ENCODE data around the gene OPCML. TPM values are rescaled to one million over a fixed set of nuclear protein-coding genes. Genes with fewer than 3 reads are reported as not detected.

The OPCML gene
- total and polyA plus RNA-seq, 2 donors = 0.06 to 2.3 TPM

GRCh38 chr11:132539590-132540368 is 992.5 kb downstream of the OPCML start:
- DNase-seq (ENCODE audit: extremely low spot score) = no peak
- no peaks in the 10 kb centered on the region for H3K4me1 ChIP-seq (ENCODE audit: insufficient read depth)
- no peak overlapping the region for H3K27ac ChIP-seq (ENCODE audit: low read depth)
- no peak overlapping the region for H3K4me3 ChIP-seq (ENCODE audit: low read depth, low read length)
- 88% methylated on average over 7 of the region's 7 CpGs for WGBS
- no peaks in the 10 kb centered on the region for H3K36me3 ChIP-seq (ENCODE audit: insufficient read depth)

GRCh38 chr11:132538642-132539041 is 993.7 kb downstream of the OPCML start:
- no peaks in the 10 kb centered on the region for H3K4me1 ChIP-seq (ENCODE audit: insufficient read depth)
- DNase-seq (ENCODE audit: extremely low spot score) = no peak
- H3K4me3 ChIP-seq (ENCODE audit: low read depth, low read length) = no peak overlapping the region
- WGBS = 86% methylated on average over 3 of the region's 3 CpGs
- H3K27ac ChIP-seq (ENCODE audit: low read depth) = no peak overlapping the region
- no peaks in the 10 kb centered on the region for H3K36me3 ChIP-seq (ENCODE audit: insufficient read depth)

- H3K27ac ChIP-seq (ENCODE audit: low read depth) = no peak overlapping the region
- H3K4me3 ChIP-seq (ENCODE audit: low read depth, low read length) = no peak overlapping the region
- H3K4me1 ChIP-seq (ENCODE audit: insufficient read depth) = no peaks in the 10 kb centered on the region
- no peaks in the 10 kb centered on the region for H3K36me3 ChIP-seq (ENCODE audit: insufficient read depth)
- DNase-seq (ENCODE audit: extremely low spot score) = no peak
- 40% methylated on average over 2 of the region's 2 CpGs for WGBS
Measured at GRCh38 chr11:132535830-132536229, 996.5 kb downstream of the OPCML start.

GRCh38 chr11:132531921-132532320 is 1000.4 kb downstream of the OPCML start:
- no peak for DNase-seq (ENCODE audit: extremely low spot score)

GRCh38 chr11:132528181-132528580 is 1004.1 kb downstream of the OPCML start:
- DNase-seq (ENCODE audit: extremely low spot score) = no peak
- Histone ChIP-seq H3K27ac (ENCODE audit: low read depth) (no peak overlapping the region), H3K4me3 (ENCODE audit: low read depth, low read length) (no peak overlapping the region), H3K4me1 (ENCODE audit: insufficient read depth) (no peaks in the 10 kb centered on the region), H3K36me3 (ENCODE audit: insufficient read depth) (no peaks in the 10 kb centered on the region)

More at GRCh38 chr11:132531921-132532320, 1000.4 kb downstream of the OPCML start:
- WGBS = 54% methylated on average over 6 of the region's 6 CpGs
- Histone ChIP-seq H3K27ac (ENCODE audit: low read depth) (no peak overlapping the region), H3K4me1 (ENCODE audit: insufficient read depth) (no peaks in the 10 kb centered on the region), H3K4me3 (ENCODE audit: low read depth, low read length) (no peak overlapping the region), H3K36me3 (ENCODE audit: insufficient read depth) (no peaks in the 10 kb centered on the region)

- Histone ChIP-seq H3K4me1 (ENCODE audit: insufficient read depth) (no peaks in the 10 kb centered on the region), H3K27ac (ENCODE audit: low read depth) (no peak overlapping the region), H3K4me3 (ENCODE audit: low read depth, low read length) (no peak overlapping the region), H3K36me3 (ENCODE audit: insufficient read depth) (no peaks in the 10 kb centered on the region)
- WGBS = 77% methylated on average over 4 of the region's 4 CpGs
- DNase-seq (ENCODE audit: extremely low spot score) = no peak
Measured at GRCh38 chr11:132523929-132524328, 1008.4 kb downstream of the OPCML start.

- Histone ChIP-seq H3K36me3 (ENCODE audit: insufficient read depth) (no peaks in the 10 kb centered on the region), H3K4me1 (ENCODE audit: insufficient read depth) (no peaks in the 10 kb centered on the region), H3K27ac (ENCODE audit: low read depth) (no peak overlapping the region), H3K4me3 (ENCODE audit: low read depth, low read length) (no peak overlapping the region)
- WGBS = 92% methylated on average over 1 of the region's 1 CpG
- DNase-seq (ENCODE audit: extremely low spot score) = no peak
Measured at GRCh38 chr11:132520199-132520598, 1012.1 kb downstream of the OPCML start.

GRCh38 chr11:132519241-132519815 is 1013.0 kb downstream of the OPCML start:
- Histone ChIP-seq H3K4me1 (ENCODE audit: insufficient read depth) (no peaks in the 10 kb centered on the region), H3K4me3 (ENCODE audit: low read depth, low read length) (no peak overlapping the region), H3K36me3 (ENCODE audit: insufficient read depth) (no peaks in the 10 kb centered on the region), H3K27ac (ENCODE audit: low read depth) (no peak overlapping the region)
- 71% methylated on average over 6 of the region's 6 CpGs for WGBS
- DNase-seq (ENCODE audit: extremely low spot score) = no peak

- WGBS = 65% methylated on average over 8 of the region's 8 CpGs
- DNase-seq (ENCODE audit: extremely low spot score) = no peak
- Histone ChIP-seq H3K27ac (ENCODE audit: low read depth) (no peak overlapping the region), H3K4me1 (ENCODE audit: insufficient read depth) (no peaks in the 10 kb centered on the region), H3K4me3 (ENCODE audit: low read depth, low read length) (no peak overlapping the region), H3K36me3 (ENCODE audit: insufficient read depth) (no peaks in the 10 kb centered on the region)
Measured at GRCh38 chr11:132504501-132505041, 1027.7 kb downstream of the OPCML start.

GRCh38 chr11:132501356-132501755 is 1030.9 kb downstream of the OPCML start:
- H3K27ac ChIP-seq (ENCODE audit: low read depth) = no peak overlapping the region
- 84% methylated on average over 4 of the region's 4 CpGs for WGBS
- no peak overlapping the region for H3K4me3 ChIP-seq (ENCODE audit: low read depth, low read length)
- H3K36me3 ChIP-seq (ENCODE audit: insufficient read depth) = no peaks in the 10 kb centered on the region
- H3K4me1 ChIP-seq (ENCODE audit: insufficient read depth) = no peaks in the 10 kb centered on the region
- DNase-seq (ENCODE audit: extremely low spot score) = no peak

GRCh38 chr11:132499661-132500060 is 1032.6 kb downstream of the OPCML start:
- WGBS = 82% methylated on average over 3 of the region's 3 CpGs
- Histone ChIP-seq H3K4me3 (ENCODE audit: low read depth, low read length) (no peak overlapping the region), H3K36me3 (ENCODE audit: insufficient read depth) (no peaks in the 10 kb centered on the region), H3K4me1 (ENCODE audit: insufficient read depth) (no peaks in the 10 kb centered on the region), H3K27ac (ENCODE audit: low read depth) (no peak overlapping the region)
- DNase-seq (ENCODE audit: extremely low spot score) = no peak

- no peak for DNase-seq (ENCODE audit: extremely low spot score)
- H3K4me1 ChIP-seq (ENCODE audit: insufficient read depth) = no peaks in the 10 kb centered on the region
- no peak overlapping the region for H3K4me3 ChIP-seq (ENCODE audit: low read depth, low read length)
- H3K36me3 ChIP-seq (ENCODE audit: insufficient read depth) = no peaks in the 10 kb centered on the region
- H3K27ac ChIP-seq (ENCODE audit: low read depth) = no peak overlapping the region
Measured at GRCh38 chr11:132496341-132496740, 1036.0 kb downstream of the OPCML start.

GRCh38 chr11:132493801-132494200 is 1038.5 kb downstream of the OPCML start:
- Histone ChIP-seq H3K27ac (ENCODE audit: low read depth) (no peak overlapping the region), H3K4me3 (ENCODE audit: low read depth, low read length) (no peak overlapping the region), H3K4me1 (ENCODE audit: insufficient read depth) (no peaks in the 10 kb centered on the region), H3K36me3 (ENCODE audit: insufficient read depth) (no peaks in the 10 kb centered on the region)
- WGBS = 62% methylated on average over 4 of the region's 4 CpGs
- no peak for DNase-seq (ENCODE audit: extremely low spot score)

- no peak overlapping the region for H3K27ac ChIP-seq (ENCODE audit: low read depth)
- DNase-seq (ENCODE audit: extremely low spot score) = no peak
- no peaks in the 10 kb centered on the region for H3K36me3 ChIP-seq (ENCODE audit: insufficient read depth)
- H3K4me1 ChIP-seq (ENCODE audit: insufficient read depth) = no peaks in the 10 kb centered on the region
- 32% methylated on average over 5 of the region's 5 CpGs for WGBS
- no peak overlapping the region for H3K4me3 ChIP-seq (ENCODE audit: low read depth, low read length)
Measured at GRCh38 chr11:132490978-132491377, 1041.3 kb downstream of the OPCML start.
